ENCODE data around the gene JAZF1. TPM values are rescaled to one million over a fixed set of nuclear protein-coding genes. Genes with fewer than 3 reads are reported as not detected.

JAZF1 gene
- total and polyA plus RNA-seq, 4 donors, result 13.5 to 38.8 (median 21.3) TPM

DNA sequence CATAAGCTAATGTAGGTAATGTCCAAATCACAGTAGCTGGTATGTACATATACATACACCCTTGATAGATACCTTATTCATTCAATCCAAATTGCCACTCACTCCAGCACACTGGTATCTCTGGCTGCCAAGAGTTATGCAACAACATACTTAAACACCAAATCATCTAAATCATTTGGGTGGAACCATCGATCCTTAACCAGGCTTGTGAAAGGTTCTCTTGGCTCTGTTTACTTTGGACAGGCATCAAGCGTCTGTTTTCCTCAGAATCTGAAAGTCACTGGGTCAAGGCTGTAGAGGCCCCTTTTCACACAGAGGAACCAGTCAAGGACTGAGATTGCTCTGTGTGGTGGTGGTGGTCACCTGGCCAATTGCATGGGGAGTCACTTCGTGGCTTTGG lies 24.6 kb downstream of the JAZF1 start:
- H3K9me3 ChIP-seq (ENCODE audit: control insufficient read depth, low read length), result no peaks in the 10 kb centered on the region
- H3K36me3 ChIP-seq (ENCODE audit: control insufficient read depth in 1 of 2, insufficient read depth in 2 of 2, low read length in 1 of 2), result no peaks in the 10 kb centered on the region
- intact Hi-C loops (cut with DNase I), result no loop called here
- no peak overlapping the region for H3K4me3 ChIP-seq (ENCODE audit: low read length in 2 of 2)
- H3K27me3 ChIP-seq (ENCODE audit: control insufficient read depth in 1 of 2, insufficient read depth in 2 of 2, low read length in 1 of 2), result no peaks in the 10 kb centered on the region
- DNase-seq, result no peak
- peaks cover 2 to 14% of the 10 kb centered on the region in 2 donors for H3K4me1 ChIP-seq (ENCODE audit: control insufficient read depth in 1 of 2, insufficient read depth in 2 of 2, low read length in 2 of 2)
- WGBS, 2 donors, result 53 to 54% methylated on average over 3 of the region's 3 CpGs
- H3K27ac ChIP-seq (ENCODE audit: low read depth in 1 of 2, low read length in 2 of 2), result no peak overlapping the region
- no peak for ATAC-seq (ENCODE audit: low FRiP score)

DNA sequence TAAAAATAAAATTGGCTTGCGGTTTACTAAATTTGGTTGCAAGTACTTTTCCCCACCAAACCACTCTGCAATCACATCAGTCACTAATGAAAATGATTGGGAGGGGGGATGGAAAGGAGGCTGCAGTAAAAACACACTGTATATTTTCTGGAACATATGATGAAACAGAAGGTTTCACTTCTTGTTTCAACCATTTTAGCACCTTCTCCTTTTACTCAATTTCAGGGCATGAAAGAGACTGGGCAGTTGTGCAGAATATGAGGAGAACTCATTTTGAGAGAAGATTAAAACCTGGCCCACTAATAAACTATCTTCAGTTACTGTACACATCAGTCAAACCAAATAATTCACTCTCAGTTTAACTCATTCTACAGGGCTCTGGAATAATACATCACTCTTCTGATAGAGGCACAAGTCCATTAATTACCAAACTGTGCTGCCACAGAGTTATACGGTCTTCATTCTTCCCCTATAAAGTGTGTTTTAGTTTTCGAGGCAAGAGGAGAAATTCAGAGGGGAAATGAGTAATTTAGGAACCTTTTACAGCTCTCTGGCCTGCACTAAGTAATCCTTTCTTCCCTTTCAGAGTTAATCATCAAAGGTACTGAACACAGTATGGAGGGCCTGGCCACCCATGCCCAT lies 25.5 kb downstream of the JAZF1 start:
- no peak for DNase-seq

DNA sequence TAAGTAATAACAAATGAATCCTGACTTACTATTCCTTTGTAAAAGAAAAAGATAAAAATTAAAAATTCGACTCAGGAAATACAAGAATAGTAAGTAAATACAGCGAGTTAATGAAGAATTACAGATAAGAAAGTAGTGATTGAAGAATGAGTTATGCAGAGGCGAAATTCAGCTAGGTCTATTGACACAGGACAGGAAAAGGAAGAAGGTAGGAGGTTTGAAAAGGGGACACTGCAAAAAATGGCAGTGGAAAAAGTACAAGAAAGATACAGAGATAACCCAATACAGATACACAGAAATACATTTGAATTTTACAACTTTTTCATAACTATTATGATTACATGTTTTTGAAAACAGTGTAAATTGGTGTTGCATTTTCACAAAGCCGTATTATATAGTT lies 28.0 kb downstream of the JAZF1 start:
- Histone ChIP-seq H3K27ac (ENCODE audit: low read depth in 1 of 2, low read length in 2 of 2) (no peak overlapping the region), H3K9me3 (ENCODE audit: control insufficient read depth, low read length) (no peaks in the 10 kb centered on the region), H3K4me3 (ENCODE audit: low read length in 2 of 2) (no peak overlapping the region), H3K4me1 (ENCODE audit: control insufficient read depth in 1 of 2, insufficient read depth in 2 of 2, low read length in 2 of 2) (peaks cover 2 to 14% of the 10 kb centered on the region in 2 donors), H3K36me3 (ENCODE audit: control insufficient read depth in 1 of 2, insufficient read depth in 2 of 2, low read length in 1 of 2) (no peaks in the 10 kb centered on the region), H3K27me3 (ENCODE audit: control insufficient read depth in 1 of 2, insufficient read depth in 2 of 2, low read length in 1 of 2) (no peaks in the 10 kb centered on the region)
- WGBS, 2 donors, result 67 to 88% methylated on average over 4 of the region's 4 CpGs
- intact Hi-C loops (cut with DNase I), result no loop called here
- DNase-seq (no peak), ATAC-seq (ENCODE audit: low FRiP score) (no peak)

More for the DNA sequence above, 25.5 kb downstream of the JAZF1 start:
- H3K4me1 ChIP-seq (ENCODE audit: control insufficient read depth in 1 of 2, insufficient read depth in 2 of 2, low read length in 2 of 2), result peaks cover 2 to 14% of the 10 kb centered on the region in 2 donors
- H3K4me3 ChIP-seq (ENCODE audit: low read length in 2 of 2), result no peak overlapping the region
- no peaks in the 10 kb centered on the region for H3K36me3 ChIP-seq (ENCODE audit: control insufficient read depth in 1 of 2, insufficient read depth in 2 of 2, low read length in 1 of 2)
- intact Hi-C loops (cut with DNase I), result no loop called here
- no peak overlapping the region for H3K27ac ChIP-seq (ENCODE audit: low read depth in 1 of 2, low read length in 2 of 2)
- no peak for ATAC-seq (ENCODE audit: low FRiP score)
- WGBS, 2 donors, result 33 to 43% methylated on average over 3 of the region's 3 CpGs
- no peaks in the 10 kb centered on the region for H3K27me3 ChIP-seq (ENCODE audit: control insufficient read depth in 1 of 2, insufficient read depth in 2 of 2, low read length in 1 of 2)
- H3K9me3 ChIP-seq (ENCODE audit: control insufficient read depth, low read length), result no peaks in the 10 kb centered on the region

DNA sequence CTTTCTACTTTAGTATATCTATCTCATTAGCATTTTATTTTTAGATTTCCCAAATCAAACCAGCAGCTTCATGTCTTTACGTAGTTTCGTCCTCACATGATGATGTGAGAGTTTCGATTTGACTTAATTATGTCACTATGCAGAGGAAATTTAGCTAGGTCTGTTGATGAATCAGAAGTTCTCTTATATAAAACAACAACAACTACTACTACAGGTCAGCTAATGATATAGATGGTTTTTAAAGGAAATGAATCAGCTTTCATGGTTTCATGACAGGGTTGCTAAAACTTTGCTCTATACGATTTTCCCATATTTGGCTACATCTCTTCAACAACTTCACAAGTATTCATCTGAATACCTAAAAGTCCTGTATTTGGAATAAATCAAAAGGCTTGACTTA lies 28.6 kb downstream of the JAZF1 start:
- Histone ChIP-seq H3K36me3 (ENCODE audit: control insufficient read depth in 1 of 2, insufficient read depth in 2 of 2, low read length in 1 of 2) (no peaks in the 10 kb centered on the region), H3K4me1 (ENCODE audit: control insufficient read depth in 1 of 2, insufficient read depth in 2 of 2, low read length in 2 of 2) (peaks cover 2 to 14% of the 10 kb centered on the region in 2 donors), H3K4me3 (ENCODE audit: low read length in 2 of 2) (no peak overlapping the region), H3K27ac (ENCODE audit: low read depth in 1 of 2, low read length in 2 of 2) (no peak overlapping the region), H3K9me3 (ENCODE audit: control insufficient read depth, low read length) (no peaks in the 10 kb centered on the region), H3K27me3 (ENCODE audit: control insufficient read depth in 1 of 2, insufficient read depth in 2 of 2, low read length in 1 of 2) (no peaks in the 10 kb centered on the region)
- intact Hi-C loops (cut with DNase I), result no loop called here
- WGBS, 2 donors, result 93 to 94% methylated on average over 4 of the region's 4 CpGs
- DNase-seq (no peak), ATAC-seq (ENCODE audit: low FRiP score) (no peak)

DNA sequence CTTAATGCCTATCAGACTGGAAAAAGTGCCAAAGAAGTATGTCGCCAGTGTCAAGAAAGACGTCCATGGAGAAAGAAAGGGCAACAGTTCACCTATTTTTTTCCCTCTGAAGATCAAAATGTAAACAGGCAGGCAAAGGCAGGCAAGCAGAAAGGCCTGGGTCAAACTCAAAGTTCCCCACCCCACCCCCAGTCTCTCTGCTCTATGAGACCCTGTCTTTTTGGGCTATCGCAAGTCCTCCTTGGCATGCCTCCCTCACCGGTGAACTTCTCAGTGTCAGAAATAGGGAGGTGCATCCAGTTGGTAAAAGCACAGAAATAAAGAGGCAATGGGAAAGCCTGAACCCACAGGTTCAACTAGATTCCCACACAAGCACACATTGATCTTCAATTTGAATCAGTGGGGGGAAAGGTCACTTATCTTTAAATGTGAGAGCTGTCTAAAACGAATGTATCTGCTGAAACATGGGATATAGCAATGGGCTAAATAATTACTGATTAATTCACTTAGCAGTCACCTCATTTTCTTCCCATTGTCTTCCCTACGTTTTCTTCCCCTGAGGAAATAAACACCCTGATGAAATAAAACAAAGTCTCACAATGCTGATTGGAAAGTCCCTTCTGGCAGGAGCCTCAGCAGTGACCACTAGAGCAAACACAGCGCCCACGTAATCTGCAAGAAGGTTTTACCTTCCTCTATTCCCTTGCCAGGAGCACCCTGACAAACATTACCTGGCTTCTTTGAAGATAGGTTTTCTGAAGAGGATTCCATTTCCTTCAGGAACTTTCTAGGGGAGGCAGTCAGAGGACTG lies 31.1 kb downstream of the JAZF1 start:
- 78 to 84% methylated on average over 8 of the region's 8 CpGs for WGBS, 2 donors
- Histone ChIP-seq H3K36me3 (ENCODE audit: control insufficient read depth in 1 of 2, insufficient read depth in 2 of 2, low read length in 1 of 2) (no peaks in the 10 kb centered on the region), H3K4me1 (ENCODE audit: control insufficient read depth in 1 of 2, insufficient read depth in 2 of 2, low read length in 2 of 2) (peaks cover 0 to 6% of the 10 kb centered on the region in 2 donors), H3K27me3 (ENCODE audit: control insufficient read depth in 1 of 2, insufficient read depth in 2 of 2, low read length in 1 of 2) (no peaks in the 10 kb centered on the region), H3K9me3 (ENCODE audit: control insufficient read depth, low read length) (no peaks in the 10 kb centered on the region), H3K27ac (ENCODE audit: low read depth in 1 of 2, low read length in 2 of 2) (no peak overlapping the region), H3K4me3 (ENCODE audit: low read length in 2 of 2) (no peak overlapping the region)
- ATAC-seq (ENCODE audit: low FRiP score) (no peak), DNase-seq (no peak)
- intact Hi-C loops (cut with DNase I), result no loop called here

DNA sequence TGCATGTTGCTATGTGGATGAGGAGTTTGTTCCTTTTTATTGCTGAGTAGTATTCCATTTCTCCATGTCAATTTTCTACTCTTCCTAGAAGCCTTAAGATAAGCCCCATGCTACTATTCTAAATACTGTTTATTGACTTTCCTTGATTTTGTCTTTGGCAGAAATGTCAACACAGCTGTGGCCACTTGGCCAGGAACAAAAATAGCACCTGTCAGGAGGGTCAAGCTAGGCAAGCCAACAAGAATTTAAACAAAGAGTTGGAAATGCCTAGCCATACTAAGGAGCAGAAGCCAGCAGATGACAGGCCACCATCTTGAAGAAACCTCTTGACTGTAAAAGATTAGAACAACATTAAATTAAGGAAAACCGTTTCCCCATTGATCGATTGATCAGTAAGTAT lies 34.7 kb downstream of the JAZF1 start:
- DNase-seq (no peak), ATAC-seq (ENCODE audit: low FRiP score) (no peak)
- intact Hi-C loops (cut with DNase I), result no loop called here
- Histone ChIP-seq H3K4me1 (ENCODE audit: control insufficient read depth in 1 of 2, insufficient read depth in 2 of 2, low read length in 2 of 2) (no peaks in the 10 kb centered on the region), H3K27me3 (ENCODE audit: control insufficient read depth in 1 of 2, insufficient read depth in 2 of 2, low read length in 1 of 2) (no peaks in the 10 kb centered on the region), H3K27ac (ENCODE audit: low read depth in 1 of 2, low read length in 2 of 2) (no peak overlapping the region), H3K4me3 (ENCODE audit: low read length in 2 of 2) (no peak overlapping the region), H3K36me3 (ENCODE audit: control insufficient read depth in 1 of 2, insufficient read depth in 2 of 2, low read length in 1 of 2) (peaks cover 0 to 3% of the 10 kb centered on the region in 2 donors), H3K9me3 (ENCODE audit: control insufficient read depth, low read length) (no peaks in the 10 kb centered on the region)
- 90 to 96% methylated on average over 2 of the region's 2 CpGs for WGBS, 2 donors

DNA sequence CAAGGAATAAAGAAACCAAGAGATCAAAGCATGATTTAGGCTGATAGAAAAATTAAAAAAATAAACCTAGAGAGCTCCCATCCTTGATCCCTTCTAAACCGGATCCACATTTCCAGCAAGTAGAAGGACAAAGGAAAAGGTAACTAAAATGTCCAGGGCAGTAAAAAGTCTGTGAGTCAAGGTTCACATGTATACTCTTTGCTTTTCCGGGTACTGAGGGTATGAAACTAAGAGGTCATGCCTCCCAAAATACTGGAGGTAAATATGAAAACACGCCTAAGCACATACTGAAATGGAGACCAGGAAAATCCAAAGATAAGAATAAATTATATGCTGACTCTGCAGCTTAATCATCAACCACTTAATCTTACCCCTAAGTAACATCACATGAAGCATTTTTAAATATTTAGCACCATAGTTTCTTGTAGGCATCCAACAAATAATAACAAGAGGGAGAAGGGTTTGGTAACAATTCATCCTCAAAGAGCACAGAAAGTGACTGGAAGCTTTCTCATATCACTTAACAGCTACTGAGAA lies 35.4 kb downstream of the JAZF1 start:
- WGBS, 2 donors, result 84 to 87% methylated on average over 3 of the region's 3 CpGs

DNA sequence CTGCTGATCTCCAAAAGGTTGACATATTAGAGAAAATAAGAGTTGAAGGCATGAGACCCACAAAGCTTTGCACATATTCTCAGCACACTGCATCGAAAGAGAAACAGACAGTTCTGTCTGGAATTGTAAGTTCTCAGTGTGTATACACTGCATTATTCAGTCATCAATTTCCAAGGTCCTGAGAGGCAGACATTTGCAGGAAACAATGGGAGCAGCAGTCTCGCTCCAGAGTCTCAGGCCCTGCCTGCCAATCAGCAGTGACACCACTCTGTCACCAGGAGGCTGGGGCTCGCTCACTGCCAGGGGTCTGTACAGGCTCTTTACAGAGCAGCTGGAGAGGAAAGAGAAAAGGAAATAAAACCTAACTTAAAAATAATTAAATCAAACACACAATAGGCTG lies 36.3 kb downstream of the JAZF1 start:
- H3K27ac ChIP-seq (ENCODE audit: low read depth in 1 of 2, low read length in 2 of 2), result no peak overlapping the region
- DNase-seq (no peak), ATAC-seq (ENCODE audit: low FRiP score) (no peak)
- H3K36me3 ChIP-seq (ENCODE audit: control insufficient read depth in 1 of 2, insufficient read depth in 2 of 2, low read length in 1 of 2), result peaks cover 0 to 3% of the 10 kb centered on the region in 2 donors
- no peaks in the 10 kb centered on the region for H3K9me3 ChIP-seq (ENCODE audit: control insufficient read depth, low read length)
- H3K4me1 ChIP-seq (ENCODE audit: control insufficient read depth in 1 of 2, insufficient read depth in 2 of 2, low read length in 2 of 2), result no peaks in the 10 kb centered on the region
- no peak overlapping the region for H3K4me3 ChIP-seq (ENCODE audit: low read length in 2 of 2)
- no peaks in the 10 kb centered on the region for H3K27me3 ChIP-seq (ENCODE audit: control insufficient read depth in 1 of 2, insufficient read depth in 2 of 2, low read length in 1 of 2)
- WGBS, 2 donors, result 90 to 92% methylated on average over 3 of the region's 3 CpGs
- intact Hi-C loops (cut with DNase I), result no loop called here

More for the DNA sequence above, 35.4 kb downstream of the JAZF1 start:
- DNase-seq, result no peak
- no peak overlapping the region for H3K27ac ChIP-seq (ENCODE audit: low read depth in 1 of 2, low read length in 2 of 2)
- ATAC-seq (ENCODE audit: low FRiP score), result no peak
- H3K4me3 ChIP-seq (ENCODE audit: low read length in 2 of 2), result no peak overlapping the region
- no peaks in the 10 kb centered on the region for H3K27me3 ChIP-seq (ENCODE audit: control insufficient read depth in 1 of 2, insufficient read depth in 2 of 2, low read length in 1 of 2)
- peaks cover 0 to 3% of the 10 kb centered on the region in 2 donors for H3K36me3 ChIP-seq (ENCODE audit: control insufficient read depth in 1 of 2, insufficient read depth in 2 of 2, low read length in 1 of 2)
- no peaks in the 10 kb centered on the region for H3K9me3 ChIP-seq (ENCODE audit: control insufficient read depth, low read length)
- H3K4me1 ChIP-seq (ENCODE audit: control insufficient read depth in 1 of 2, insufficient read depth in 2 of 2, low read length in 2 of 2), result no peaks in the 10 kb centered on the region
- intact Hi-C loops (cut with DNase I), result no loop called here

All from aorta (tissue), 5 donors.